GM18520 (cell line): ENCODE measurements around the gene RABGEF1.
"Not testable (repeated sequence)": the region's sequence is repeated elsewhere in the genome, so short reads cannot be mapped to it uniquely, and the experiment has no call there.

Experiments used
- ATAC-seq: cut with Tn5 transposase; IDR thresholded peaks from one replicate; pipeline ENCODE4 v1.9.1; 2021; ENCODE audit not compliant: unreplicated experiment

Gene RABGEF1

DNA sequence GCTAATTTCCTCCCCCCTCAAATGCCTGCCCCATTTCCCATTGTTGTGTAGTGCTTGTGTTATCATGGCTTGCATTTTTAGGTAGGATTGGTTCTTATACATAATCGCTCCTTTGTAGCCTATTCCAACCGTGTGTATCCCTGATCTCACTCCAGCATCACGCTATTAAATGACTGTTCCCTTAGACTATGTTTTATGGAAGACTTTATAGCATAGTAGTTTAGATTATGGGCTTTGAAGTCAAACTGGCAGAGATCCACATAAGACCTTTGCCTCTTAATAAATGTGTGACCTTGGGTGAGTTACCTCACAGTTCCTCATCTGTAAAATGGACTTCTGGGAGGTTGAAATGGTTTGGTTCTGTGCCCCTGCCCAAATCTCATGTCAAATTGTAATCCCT, 5.4 kb upstream of the RABGEF1 start:
- no peak for ATAC-seq

DNA sequence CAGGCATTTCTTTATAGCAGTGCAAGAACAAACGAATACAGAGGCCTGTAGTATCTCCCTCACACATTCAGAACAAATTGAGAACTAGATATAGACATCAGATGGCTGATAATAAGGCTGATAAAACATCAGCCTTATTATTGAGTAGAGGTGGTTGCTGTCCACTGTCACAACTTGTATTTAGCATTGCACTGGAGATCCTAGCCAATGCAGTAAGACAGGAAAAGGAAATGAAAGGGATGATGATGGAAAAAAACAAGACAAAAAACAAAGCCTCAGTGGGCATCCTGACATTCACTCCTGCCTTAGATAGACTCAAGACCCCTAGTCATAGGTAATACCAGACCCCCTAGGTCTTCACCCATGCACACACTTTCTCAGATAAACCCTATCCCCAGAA, 4.7 kb upstream of the RABGEF1 start:
- no peak for ATAC-seq

DNA sequence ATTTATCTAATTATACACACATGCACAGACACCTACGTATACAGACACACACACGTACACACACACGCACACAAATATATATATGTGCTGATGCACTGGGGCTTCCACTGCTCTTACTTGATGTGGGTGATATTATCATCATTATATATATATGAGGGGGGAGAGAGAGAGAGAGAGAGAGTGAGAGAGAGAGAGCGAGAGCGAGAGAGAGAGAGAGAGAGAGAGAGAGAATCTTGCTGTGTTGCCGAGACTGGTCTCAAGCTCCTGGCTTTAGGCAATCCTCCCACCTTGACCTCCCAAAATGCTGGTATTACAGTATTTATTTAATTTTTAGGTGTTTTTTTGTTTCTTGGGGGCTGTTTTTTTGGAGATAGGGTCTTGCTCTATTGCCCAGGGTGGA, 3.6 kb upstream of the RABGEF1 start:
- no peak for ATAC-seq

DNA sequence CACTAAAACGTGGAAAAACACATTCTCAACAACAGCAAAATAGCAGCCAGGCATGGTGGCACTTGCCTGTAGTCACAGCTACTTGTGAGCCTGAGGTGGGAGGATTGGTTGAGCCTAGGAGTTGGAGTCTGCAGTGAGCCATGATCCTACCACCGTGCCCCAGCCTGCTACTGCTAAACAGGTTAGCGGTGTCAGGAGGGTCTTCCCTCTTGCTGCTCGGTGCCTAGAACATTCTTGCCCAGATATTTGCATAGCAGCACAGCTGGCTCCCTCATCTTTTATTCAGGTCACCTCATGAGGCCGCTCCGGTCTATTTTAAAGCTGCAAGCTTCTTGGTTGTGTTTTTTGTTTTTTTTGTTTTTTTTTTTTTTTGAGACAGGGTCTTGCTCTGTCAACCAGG, 2.9 kb upstream of the RABGEF1 start:
- ATAC-seq, result no peak

DNA sequence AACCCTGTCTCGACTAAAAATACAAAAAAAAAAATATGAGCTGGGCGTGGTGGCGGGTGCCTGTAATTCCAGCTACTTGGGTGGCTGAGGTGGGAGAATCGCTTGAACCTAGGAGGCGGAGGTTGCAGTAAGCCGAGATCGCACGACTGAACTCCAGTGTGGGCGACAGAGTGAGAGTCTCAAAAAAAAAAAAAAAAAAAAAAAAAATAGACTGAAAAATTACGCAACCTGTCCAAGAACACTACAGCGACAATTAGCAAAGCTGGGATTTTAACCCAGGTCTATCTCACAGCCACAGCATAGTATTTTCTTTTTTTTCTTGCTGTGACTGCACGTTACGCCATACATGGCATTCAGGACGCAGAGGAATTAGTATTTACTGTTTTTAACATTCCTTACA, 1.1 kb upstream of the RABGEF1 start:
- no peak for ATAC-seq

DNA sequence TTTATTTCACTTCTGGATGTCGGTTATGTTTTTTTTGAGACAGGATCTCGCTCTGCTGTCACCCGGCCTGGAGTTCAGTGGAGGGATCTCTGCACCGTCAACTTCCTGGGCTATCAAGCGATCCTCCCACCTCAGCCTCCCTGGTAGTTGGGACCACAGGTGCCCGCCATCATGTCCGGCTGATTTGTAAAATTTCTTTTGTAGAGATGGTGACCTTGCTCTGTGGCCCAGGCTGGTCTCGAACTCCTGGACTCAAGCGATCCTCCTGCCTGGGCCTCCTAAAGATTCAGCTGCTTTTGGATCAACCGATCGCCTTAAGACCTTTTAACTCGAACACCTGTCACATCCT, 606 bp upstream of the RABGEF1 start:
- no peak for ATAC-seq

DNA sequence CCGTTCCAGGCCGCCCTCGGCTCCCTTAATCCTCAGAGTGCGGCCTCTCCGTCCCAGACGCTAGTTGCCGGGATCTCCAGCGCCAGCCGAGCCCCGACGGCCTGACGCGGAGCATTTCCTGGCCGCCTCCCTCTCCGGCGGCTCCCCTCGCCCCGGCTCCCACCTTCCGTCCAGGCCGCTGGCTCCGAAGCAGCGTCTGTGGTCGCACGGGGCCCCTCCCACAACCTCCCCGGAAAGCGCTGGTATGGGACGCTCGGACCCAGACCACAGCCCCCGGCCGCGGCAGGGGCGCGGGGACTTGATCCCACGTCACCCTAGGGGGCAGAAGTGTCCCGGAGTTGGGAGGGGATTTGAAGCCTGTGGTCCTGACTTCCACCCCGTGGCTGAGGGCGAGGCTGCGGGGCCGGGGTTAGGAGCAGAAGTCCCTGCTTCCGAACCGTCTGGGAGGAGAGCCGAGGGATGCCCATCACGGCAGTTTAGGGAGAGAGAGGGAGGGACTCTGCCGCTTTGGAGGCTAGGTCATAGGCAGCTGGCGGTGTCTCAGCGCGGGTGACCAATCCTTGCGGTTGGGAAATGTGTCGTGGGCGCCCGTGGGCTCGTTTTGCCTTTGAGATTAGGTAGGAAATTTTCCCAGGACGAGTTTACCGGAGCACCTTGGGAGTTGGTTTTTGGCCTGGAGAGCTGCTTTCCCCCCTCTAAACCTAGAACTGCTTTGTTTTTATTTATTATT, 612 bp downstream of the RABGEF1 start:
- peak; percentile 17 for ATAC-seq

DNA sequence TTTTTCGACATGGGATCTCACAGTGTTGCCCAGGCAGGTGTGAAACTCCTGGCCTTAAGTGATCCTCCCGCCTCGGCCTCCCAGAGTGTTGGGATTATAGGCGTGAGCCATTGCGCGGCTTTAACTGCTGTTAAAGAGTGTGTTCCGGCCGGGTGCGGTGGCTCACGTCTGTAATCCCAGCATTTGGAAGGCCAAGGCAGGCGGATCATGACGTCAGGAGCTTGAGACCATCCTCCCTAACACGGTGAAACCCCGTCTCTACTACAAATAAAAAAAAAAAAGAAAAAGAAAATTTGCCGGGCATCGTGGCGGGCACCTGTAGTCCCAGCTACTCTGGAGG, 1.1 kb downstream of the RABGEF1 start:
- ATAC-seq, result no peak

DNA sequence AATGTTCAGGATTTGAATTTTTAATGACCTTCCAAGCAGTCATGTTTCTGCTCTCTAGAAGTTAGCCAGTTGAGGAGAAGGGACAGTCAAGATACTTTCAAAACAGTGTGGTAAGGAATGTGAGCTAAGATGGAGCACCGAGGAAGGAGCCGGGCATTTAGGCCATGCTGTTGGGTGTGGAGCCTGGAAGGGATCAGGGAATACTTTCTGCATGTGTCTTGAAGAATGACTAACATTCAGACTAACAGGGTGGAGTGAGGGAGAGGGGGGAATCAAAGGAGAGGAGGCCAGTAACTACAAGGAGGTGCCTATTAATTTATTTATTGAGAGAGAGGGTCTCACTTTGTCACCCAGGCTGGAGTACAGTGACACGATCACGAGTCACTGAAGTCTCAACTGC, 1.8 kb downstream of the RABGEF1 start:
- not testable (repeated sequence) for ATAC-seq

DNA sequence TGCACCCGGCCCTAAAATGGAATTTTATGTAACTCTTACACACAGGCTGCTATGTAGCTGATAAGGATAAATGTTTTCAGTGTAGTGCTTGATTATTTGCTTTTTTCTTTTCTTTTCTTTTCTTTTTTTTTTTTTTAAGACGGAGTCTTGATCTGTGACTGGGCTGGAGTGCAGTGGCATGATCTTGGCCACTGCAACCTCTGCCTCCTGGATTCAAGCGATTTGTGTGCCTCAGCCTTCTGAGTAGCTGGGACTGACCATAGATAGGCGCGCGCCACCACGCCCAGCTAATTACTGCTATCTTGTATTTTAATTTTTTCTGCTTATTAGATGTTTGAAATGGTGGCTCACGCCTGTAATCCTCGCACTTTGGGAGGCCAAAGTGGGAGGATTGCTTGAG, 3.4 kb downstream of the RABGEF1 start:
- ATAC-seq, result no peak

DNA sequence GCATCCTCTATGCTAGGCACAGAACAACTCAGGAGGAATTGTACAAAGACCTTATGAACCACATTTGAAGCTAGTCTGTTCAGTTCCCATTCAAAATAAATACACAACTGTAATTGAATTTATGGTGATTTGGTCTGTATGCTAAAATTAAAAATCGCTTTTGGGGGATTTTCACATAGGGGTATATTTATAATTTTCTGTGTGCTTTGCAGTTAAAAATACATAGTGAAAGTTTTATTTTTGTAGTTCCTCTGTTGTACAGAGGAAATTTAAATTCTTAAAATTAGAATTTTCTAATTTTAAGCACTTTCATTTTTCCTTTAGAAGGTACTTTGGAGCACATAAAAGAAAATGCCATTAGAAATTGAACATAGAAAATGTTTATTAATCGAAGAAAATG, 6.9 kb downstream of the RABGEF1 start:
- no peak for ATAC-seq

DNA sequence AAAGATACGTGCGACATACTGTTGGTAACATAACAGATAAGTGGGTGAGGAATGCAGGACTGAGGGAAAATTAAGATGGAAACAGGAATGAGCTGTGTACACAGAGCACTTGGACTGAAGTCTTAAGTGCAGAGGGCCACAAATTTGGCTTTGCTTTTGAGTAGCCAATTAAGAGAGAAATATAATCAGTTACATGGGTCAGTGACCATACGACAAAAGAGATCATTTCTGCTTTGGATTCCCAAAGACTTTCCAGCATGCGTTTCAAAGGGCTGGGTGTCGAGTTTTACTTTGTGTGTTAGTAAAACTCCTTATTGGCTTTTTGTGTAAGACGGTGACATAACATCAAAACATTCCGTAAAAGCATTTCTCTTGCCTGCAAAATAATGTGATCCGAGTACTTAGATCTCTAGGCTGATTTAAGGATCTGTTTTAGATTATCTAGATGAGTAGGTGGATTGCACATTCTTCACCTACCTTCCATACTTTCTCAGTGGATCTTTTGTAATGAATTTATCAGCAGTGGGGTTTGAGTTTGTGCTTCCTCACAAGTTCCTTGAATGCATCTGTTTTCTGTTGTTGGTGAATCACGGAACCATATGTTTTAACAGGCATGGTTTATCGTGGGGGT, 7.5 kb downstream of the RABGEF1 start:
- no peak for ATAC-seq

DNA sequence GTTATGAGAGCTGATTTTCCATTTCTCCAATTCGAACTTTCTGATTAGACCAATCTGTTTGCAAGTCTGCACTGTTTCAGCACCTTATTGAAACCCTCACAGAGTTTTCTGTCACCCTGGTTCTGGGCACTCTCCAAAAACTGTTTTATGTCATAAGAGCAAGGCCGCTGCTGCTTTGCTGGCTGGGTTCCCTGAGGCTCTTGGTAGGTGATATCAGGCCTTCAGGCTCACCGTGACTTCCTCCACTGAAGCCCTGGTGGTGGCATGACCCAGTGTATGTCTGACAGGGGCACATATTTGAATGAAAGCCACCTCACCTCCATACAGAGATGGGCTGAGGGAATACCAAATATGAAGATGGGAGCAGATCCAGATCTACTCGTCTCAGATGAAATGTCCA, 8.3 kb downstream of the RABGEF1 start:
- no peak for ATAC-seq

DNA sequence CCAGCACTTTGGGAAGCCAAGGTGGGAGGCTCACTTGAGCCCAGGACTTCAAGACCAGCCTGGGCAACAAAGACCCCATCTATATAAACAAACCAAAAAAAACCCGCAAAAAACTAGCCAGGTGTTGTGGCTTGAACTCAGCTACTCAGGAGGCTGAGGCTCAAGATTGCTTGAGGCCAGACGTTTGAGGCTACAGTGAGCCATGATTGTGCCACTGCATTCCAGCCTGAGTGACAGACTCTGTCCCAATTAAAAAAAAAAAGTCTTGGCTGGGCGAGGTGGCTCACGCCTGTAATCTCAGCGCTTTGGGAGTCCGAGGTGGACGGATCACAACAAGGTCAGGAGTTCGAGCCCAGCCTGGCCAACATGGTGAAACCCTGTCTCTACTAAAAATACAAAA, 11.4 kb downstream of the RABGEF1 start:
- ATAC-seq, result no peak

DNA sequence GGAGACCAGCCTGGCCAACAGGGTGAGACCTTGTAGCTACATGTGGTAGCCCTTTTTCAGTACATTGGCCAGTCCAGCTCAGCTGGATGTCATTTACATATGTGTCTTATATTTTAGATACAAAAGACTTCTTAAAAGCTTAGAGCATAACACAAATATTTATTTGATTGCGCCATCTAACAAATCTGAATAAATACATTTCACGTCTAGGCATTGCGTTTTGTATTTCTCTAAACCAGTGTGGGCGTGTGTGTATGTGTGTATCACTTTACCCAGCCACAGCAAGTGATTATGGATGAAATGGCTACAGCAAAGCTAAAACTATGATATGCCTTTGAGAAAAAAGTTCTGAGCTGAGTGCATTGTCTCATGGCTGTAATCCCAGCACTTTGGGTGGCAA, 14.0 kb downstream of the RABGEF1 start:
- ATAC-seq, result no peak

DNA sequence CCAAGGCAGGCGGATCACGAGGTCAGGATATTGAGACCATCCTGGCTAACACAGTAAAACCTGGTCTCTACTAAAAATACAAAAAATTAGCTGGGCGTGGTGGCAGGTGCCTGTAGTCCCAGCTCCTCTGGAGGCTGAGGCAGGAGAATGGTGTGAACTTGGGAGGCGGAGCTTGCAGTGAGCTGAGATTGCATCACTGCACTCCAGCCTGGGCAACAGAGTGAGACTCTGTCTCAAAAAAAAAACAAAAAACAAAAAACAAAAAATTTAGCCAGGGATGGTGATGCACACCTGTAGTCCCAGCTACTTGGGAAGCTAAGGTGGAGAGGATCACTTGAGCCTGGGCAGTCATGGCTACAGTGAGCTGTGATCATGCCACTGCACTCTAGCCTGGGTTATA, 14.5 kb downstream of the RABGEF1 start:
- not testable (repeated sequence) for ATAC-seq

DNA sequence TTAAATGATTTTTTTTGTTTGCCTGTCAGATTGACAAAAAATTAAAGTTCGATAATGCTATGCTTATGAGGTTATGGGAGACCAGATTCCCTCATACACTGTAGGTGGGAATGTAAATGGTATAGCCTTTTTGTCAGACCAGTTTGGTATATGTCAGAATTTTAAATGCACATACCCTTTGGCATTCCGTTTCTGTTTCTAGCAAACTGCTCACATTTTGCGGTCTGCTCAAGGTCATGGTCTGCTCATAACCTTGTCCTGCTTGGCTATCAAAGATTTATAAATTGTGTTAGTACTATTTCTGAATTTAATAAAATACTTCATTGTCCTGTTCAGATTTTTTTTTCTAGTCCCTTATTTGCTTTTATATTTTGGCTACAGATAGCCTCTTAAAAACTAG, 15.7 kb downstream of the RABGEF1 start:
- not testable (repeated sequence) for ATAC-seq

DNA sequence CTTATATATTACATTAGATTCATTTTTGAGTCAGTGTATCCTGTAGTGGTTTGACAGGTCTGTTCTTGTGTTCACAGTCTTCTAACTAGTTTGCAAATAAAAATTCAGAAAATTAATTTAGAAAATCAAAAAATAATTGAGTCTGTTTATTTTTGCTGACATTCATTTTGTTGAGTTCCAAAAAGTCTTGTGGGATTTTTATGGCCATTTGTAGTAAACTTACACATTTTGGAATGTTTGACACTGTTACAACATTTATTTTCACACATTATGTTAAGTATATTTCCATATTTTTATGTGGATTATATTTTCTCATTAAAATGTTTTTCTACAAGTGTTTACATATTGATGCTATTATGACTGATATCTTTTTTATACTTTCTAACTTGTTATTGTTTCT, 16.4 kb downstream of the RABGEF1 start:
- no peak for ATAC-seq

DNA sequence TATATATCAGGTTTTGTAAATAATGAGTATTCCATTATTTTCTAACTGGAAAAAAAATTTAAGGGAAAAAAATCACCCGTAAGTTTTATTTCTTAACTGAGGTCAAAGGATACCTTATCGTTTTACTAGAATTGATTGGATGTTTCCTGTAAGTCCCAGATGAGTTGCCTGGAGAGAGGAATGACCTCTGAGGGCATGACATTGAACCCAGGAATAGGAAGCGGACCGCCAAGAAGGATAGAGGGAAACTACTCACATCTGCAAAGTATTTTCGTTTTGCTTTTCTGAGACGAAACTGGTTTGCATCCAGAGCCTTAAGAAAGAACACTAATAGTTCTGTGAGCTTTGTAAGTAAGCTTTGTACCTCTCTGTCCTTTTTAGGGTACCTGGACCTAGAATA, 17.4 kb downstream of the RABGEF1 start:
- no peak for ATAC-seq

DNA sequence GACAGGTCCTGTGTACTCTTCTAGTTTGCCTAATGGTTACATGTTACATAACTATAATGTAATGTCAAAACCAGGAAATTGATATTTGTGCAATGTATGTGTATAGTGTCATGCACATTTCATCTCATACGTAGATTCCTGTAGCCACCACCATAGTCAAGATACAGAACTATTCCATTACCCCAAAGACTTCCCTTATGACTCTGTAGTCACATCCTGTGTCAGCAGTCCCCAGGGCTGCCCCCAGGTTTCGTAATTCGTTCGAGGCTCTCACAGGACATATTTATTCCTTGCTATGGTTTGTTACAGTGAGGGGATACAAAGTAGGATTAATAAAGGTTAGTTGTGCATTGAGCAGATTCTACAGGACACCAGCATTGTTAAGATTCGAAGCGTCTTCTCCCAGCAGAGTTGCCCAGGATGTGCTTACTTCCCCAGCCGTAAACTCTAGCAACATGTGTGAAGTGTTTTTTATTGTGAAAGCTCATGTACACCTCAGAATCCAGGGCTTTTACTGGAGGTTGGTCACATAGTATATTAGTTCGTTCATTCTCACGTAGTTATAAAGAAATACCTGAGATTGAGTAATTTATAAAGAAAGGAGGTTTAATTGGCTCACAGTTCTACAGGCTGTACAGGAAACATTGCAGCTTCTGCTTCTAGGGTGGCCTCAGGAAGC, 18.6 kb downstream of the RABGEF1 start:
- peak; percentile 87 for ATAC-seq

DNA sequence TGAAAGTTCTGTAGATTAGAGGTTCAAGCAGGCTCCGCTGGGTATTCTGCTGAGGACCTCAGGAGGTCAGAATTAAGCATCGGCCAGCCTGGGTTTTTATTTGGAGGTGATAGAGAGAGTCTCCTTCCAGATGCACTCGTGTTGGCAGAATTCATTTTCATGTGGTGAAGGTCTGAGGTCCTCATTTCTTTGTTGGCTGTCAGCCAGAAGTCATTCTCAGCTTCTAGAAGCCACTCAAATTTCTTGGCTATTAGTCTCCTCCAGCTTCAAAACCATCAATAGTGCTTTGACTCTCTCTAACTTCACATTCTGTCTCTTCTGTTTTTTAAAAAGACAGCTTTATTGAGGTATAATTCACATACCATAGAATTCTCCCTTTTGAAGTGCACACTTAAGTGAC, 22.6 kb downstream of the RABGEF1 start:
- ATAC-seq, result not testable (repeated sequence)

DNA sequence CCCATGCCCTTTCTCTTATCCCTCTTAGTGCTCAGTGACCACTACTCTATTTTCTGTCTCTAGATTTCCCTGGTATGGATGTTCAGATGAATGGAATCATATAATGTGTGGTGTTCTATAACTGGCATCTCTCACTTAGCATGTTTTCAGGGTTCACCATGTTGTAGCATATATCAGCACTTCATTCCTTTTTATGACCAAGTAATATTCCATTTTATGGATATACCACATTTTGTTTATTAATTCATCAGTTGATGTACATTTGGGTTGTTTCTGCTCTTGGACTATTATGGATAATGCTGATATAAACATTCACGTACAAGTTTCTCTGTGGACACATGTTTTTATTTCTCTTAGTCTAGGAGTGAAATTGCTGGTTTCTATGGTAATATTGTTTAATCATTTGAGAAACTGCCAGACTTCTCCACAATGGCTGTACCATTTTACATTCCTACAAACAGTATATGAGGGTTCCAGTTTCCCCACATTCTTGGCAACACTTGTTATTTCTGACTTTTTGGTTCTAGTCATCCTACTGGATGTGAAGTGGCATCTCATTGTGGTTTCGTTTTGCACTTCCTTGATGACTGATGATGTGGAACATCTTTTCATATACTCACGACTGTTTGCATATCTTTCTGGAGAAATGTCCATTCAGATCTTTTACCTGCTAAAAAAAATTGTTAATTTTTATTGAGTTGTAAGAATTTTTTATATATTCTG, 23.3 kb downstream of the RABGEF1 start:
- ATAC-seq, result not testable (repeated sequence)
